MM.1S (cell line): ENCODE data around the gene SDCCAG8.

Experiments
- DNase-seq: peaks from one replicate; pipeline ENCODE4 v3.0.0-alpha.2; 2015
- H2AFZ ChIP-seq: fragments of 300-600 bp; sonication (generic); 2 replicates; pipeline ENCODE4 v1.6.0; 2016; ENCODE audit warnings: antibody characterized with exemption, low read length
- H3F3A ChIP-seq: fragments of 300-600 bp; sonication (generic); 2 replicates; pipeline ENCODE4 v1.6.1; 2016; ENCODE audit warnings: mild to moderate bottlenecking, antibody characterized with exemption, low read length, moderate library complexity, mixed read lengths; ENCODE audit not compliant: insufficient read depth
- H3K27ac ChIP-seq: fragments of 300-600 bp; sonication (generic); 2 replicates; pipeline ENCODE4 v1.5.1; 2016; ENCODE audit warnings: mild to moderate bottlenecking, low read length
- H3K27me3 ChIP-seq: fragments of 300-600 bp; sonication (generic); replicated peaks from 2 replicates; pipeline ENCODE4 v1.6.0; 2016; ENCODE audit warnings: low read length; ENCODE audit not compliant: insufficient read depth
- H3K36me3 ChIP-seq: fragments of 300-600 bp; sonication (generic); replicated peaks from 2 replicates; pipeline ENCODE4 v1.6.1; 2016; ENCODE audit warnings: mild to moderate bottlenecking, low read length, mixed read lengths; ENCODE audit not compliant: insufficient read depth
- H3K4me1 ChIP-seq: fragments of 300-600 bp; sonication (generic); 2 replicates; pipeline ENCODE4 v1.6.1; 2016; ENCODE audit warnings: low read length, mixed read lengths
- H3K4me2 ChIP-seq: fragments of 300-600 bp; sonication (generic); 2 replicates; pipeline ENCODE4 v1.6.0; 2016; ENCODE audit warnings: low read depth, low read length
- H3K4me3 ChIP-seq: fragments of 300-600 bp; sonication (generic); 2 replicates; pipeline ENCODE4 v1.5.1; 2016; ENCODE audit warnings: low read length, mixed read lengths
- H3K79me2 ChIP-seq: fragments of 300-600 bp; sonication (generic); 2 replicates; pipeline ENCODE4 v1.6.1; 2016; ENCODE audit warnings: mixed run types, low read length, mixed read lengths
- H3K9ac ChIP-seq: fragments of 300-600 bp; sonication (generic); 2 replicates; pipeline ENCODE4 v1.6.1; 2016; ENCODE audit warnings: low read length, mixed read lengths
- H3K9me2 ChIP-seq: fragments of 300-600 bp; sonication (generic); replicated peaks from 2 replicates; pipeline ENCODE4 v1.6.1; 2016; ENCODE audit warnings: mild to moderate bottlenecking, low read length, mixed read lengths; ENCODE audit not compliant: insufficient read depth
- H3K9me3 ChIP-seq: fragments of 300-600 bp; sonication (generic); replicated peaks from 2 replicates; pipeline ENCODE4 v1.6.1; 2016; ENCODE audit warnings: mild to moderate bottlenecking, low read length, mixed read lengths; ENCODE audit not compliant: insufficient read depth
- H4K20me1 ChIP-seq: fragments of 300-600 bp; sonication (generic); 2 replicates; pipeline ENCODE4 v1.6.1; 2016; ENCODE audit warnings: mild to moderate bottlenecking, low read length, moderate library complexity, mixed read lengths; ENCODE audit not compliant: insufficient read depth
- CTCF ChIP-seq: fragments of 300-600 bp; sonication (generic); IDR thresholded peaks from 2 replicates; pipeline ENCODE4 v1.5.1; 2016; ENCODE audit warnings: antibody characterized with exemption, low read length, mixed read lengths
- EZH2 ChIP-seq: fragments of 300-600 bp; sonication (generic); optimal IDR thresholded peaks from 2 replicates; pipeline ENCODE3; 2017; ENCODE audit warnings: low read depth, mild to moderate bottlenecking, antibody characterized with exemption, low read length, mixed read lengths
- EZH2phosphoT487 ChIP-seq: fragments of 300-600 bp; sonication (generic); IDR thresholded peaks from 2 replicates; pipeline ENCODE4 v1.6.1; 2018; ENCODE audit warnings: antibody characterized with exemption, low read length

The SDCCAG8 gene

GRCh38 chr1:243293941-243294722 is 38.3 kb downstream of the SDCCAG8 start:
- no peaks in the 10 kb centered on the region for H3K9me3 ChIP-seq
- no peaks in the 10 kb centered on the region for H4K20me1 ChIP-seq
- no peak overlapping the region for H3K9ac ChIP-seq
- no peaks in the 10 kb centered on the region for H3K4me1 ChIP-seq
- H3F3A ChIP-seq, result no peaks in the 10 kb centered on the region
- TF ChIP-seq EZH2, result no peak
- TF ChIP-seq CTCF, result no peak
- no peak for TF ChIP-seq EZH2phosphoT487
- no peaks in the 10 kb centered on the region for H3K79me2 ChIP-seq
- no peaks in the 10 kb centered on the region for H3K36me3 ChIP-seq
- no peak overlapping the region for H3K27ac ChIP-seq
- no peak for DNase-seq
- H3K4me2 ChIP-seq, result no peak overlapping the region
- no peaks in the 10 kb centered on the region for H3K27me3 ChIP-seq
- H3K4me3 ChIP-seq, result no peak overlapping the region
- no peak overlapping the region for H2AFZ ChIP-seq
- H3K9me2 ChIP-seq, result no peaks in the 10 kb centered on the region

GRCh38 chr1:243294723-243295121 is 38.9 kb downstream of the SDCCAG8 start:
- H3K4me1 ChIP-seq, result no peaks in the 10 kb centered on the region
- H3F3A ChIP-seq, result no peaks in the 10 kb centered on the region
- no peaks in the 10 kb centered on the region for H3K79me2 ChIP-seq
- no peak for DNase-seq
- H4K20me1 ChIP-seq, result no peaks in the 10 kb centered on the region
- H2AFZ ChIP-seq, result no peak overlapping the region
- no peak overlapping the region for H3K4me3 ChIP-seq
- TF ChIP-seq EZH2 (no peak), EZH2phosphoT487 (no peak), CTCF (no peak)
- H3K9me2 ChIP-seq, result no peaks in the 10 kb centered on the region
- no peak overlapping the region for H3K4me2 ChIP-seq
- H3K9ac ChIP-seq, result no peak overlapping the region
- H3K27ac ChIP-seq, result no peak overlapping the region
- no peaks in the 10 kb centered on the region for H3K27me3 ChIP-seq
- H3K36me3 ChIP-seq, result no peaks in the 10 kb centered on the region
- no peaks in the 10 kb centered on the region for H3K9me3 ChIP-seq

- no peaks in the 10 kb centered on the region for H3K27me3 ChIP-seq
- H3K36me3 ChIP-seq, result no peaks in the 10 kb centered on the region
- no peaks in the 10 kb centered on the region for H3F3A ChIP-seq
- no peak overlapping the region for H3K9ac ChIP-seq
- no peak for DNase-seq
- no peak for TF ChIP-seq EZH2
- TF ChIP-seq EZH2phosphoT487, result no peak
- TF ChIP-seq CTCF, result no peak
- H3K79me2 ChIP-seq, result no peaks in the 10 kb centered on the region
- H4K20me1 ChIP-seq, result no peaks in the 10 kb centered on the region
- no peak overlapping the region for H3K27ac ChIP-seq
- no peak overlapping the region for H3K4me2 ChIP-seq
- no peaks in the 10 kb centered on the region for H3K4me1 ChIP-seq
- no peaks in the 10 kb centered on the region for H3K9me2 ChIP-seq
- H3K9me3 ChIP-seq, result no peaks in the 10 kb centered on the region
- no peak overlapping the region for H3K4me3 ChIP-seq
- H2AFZ ChIP-seq, result no peak overlapping the region
Measured at GRCh38 chr1:243299069-243299468, 43.2 kb downstream of the SDCCAG8 start.
